Omental fat pad (tissue), 4 donors: Measurements from ENCODE around the gene KANSL3. TPM values are rescaled to one million over a fixed set of nuclear protein-coding genes. Genes with fewer than 3 reads are reported as not detected.
A peak's percentile ranks its signal among the peaks of the same experiment; 100 is the strongest.

ENCODE experiments used
- ATAC-seq: fragments of 150-250 bp; one replicate; pipeline ENCODE4 v1.9.1; 2016; ENCODE audit warnings: mild to moderate bottlenecking, moderate library complexity; ENCODE audit not compliant: low FRiP score
- DNase-seq: peaks from one replicate; pipeline ENCODE4 v3.0.0-alpha.2; 2019; ENCODE audit warnings: low spot score
- CTCF ChIP-seq, 3 donors: fragments of 450-650 bp; IDR thresholded peaks; one replicate each; pipeline ENCODE4 v1.5.1; 2016 to 2017; ENCODE audit warnings: antibody characterized with exemption in 3 of 3, mild to moderate bottlenecking in 3 of 3, moderate library complexity in 2 of 3
- total RNA-seq, 4 donors: library from RNA; depleted of rRNA; stranded (reverse); fragments of >200 nt; gene quantifications; one replicate each; pipeline ENCODE4 v1.1.0, GENCODE V29; 2016

Gene KANSL3
- total RNA-seq, 4 donors from 2014 or later: 35.7 to 48.4 (median 39.0) TPM

DNA sequence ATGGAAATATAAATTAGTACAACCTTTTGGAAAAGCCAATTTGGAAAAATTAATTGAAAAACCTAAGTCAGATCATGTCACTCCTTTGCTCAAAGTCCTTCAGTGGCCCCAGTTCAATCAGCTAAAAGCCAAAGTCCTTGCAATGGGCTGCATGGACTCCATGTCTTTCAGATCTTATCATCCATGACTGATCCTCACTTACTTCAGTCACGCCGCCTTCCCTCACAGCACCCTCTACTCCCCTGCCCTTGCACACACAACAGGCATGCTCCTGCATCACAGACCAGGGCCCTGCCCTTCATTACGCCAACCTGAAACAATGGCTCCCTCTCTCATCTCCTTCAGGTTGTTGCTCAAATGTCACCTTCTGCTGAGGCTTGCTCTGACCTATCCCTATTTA lies 15.6 kb downstream of the KANSL3 start:
- TF ChIP-seq CTCF (IDR thresholded peaks at IDR 0.05): no peak
- DNase-seq: no peak
- ATAC-seq: no peak

- DNase-seq (no peak), ATAC-seq (peak; percentile 49)
- no peak for TF ChIP-seq CTCF (IDR thresholded peaks at IDR 0.05)
Measured at GRCh38 chr2:96618596-96619283, 19.4 kb downstream of the KANSL3 start.

DNA sequence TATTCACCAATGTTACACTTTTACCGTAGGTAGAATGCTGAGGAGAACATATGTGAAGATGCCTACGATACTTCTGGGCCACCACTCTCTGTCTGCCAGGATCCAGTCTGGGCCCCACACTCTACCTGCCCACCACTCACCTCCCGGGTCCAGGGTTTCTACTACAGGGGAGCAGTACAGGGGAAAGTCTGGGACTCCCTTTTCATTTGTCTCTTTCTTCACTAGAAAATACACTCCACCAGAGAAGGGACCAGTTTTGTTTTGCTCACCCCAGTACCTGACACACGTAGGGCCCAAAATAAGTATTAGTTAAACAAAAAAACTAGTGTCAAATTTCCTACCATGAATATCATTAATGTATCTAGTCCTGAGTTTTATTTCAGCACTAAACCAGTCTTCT lies 21.1 kb downstream of the KANSL3 start:
- no peak for DNase-seq
- ATAC-seq: no peak
- no peak for TF ChIP-seq CTCF (IDR thresholded peaks at IDR 0.05)

- ATAC-seq: no peak
- no peak for TF ChIP-seq CTCF (IDR thresholded peaks at IDR 0.05)
- no peak for DNase-seq
Measured at GRCh38 chr2:96616535-96616934, 21.6 kb downstream of the KANSL3 start.

GRCh38 chr2:96616128-96616527 lies 22.0 kb downstream of the KANSL3 start:
- TF ChIP-seq CTCF (IDR thresholded peaks at IDR 0.05): no peak
- no peak for DNase-seq
- no peak for ATAC-seq

- DNase-seq (no peak), ATAC-seq (no peak)
- TF ChIP-seq CTCF (IDR thresholded peaks at IDR 0.05): no peak
Measured at GRCh38 chr2:96608469-96609455, 29.4 kb downstream of the KANSL3 start.
